ENCODE results near the gene TDP2. TPM values are rescaled to one million over a fixed set of nuclear protein-coding genes. Genes with fewer than 3 reads are reported as not detected.
A peak's percentile ranks its signal among the peaks of the same experiment; 100 is the strongest.
"Not testable (repeated sequence)": the region's sequence is repeated elsewhere in the genome, so short reads cannot be mapped to it uniquely, and the experiment has no call there.

The TDP2 gene
- total RNA-seq, 6 experiments from 2014 or later, result 20.4 to 33.2 (median 24.0) TPM

GRCh38 chr6:24695635-24696034, 28.9 kb upstream of the TDP2 start:
- not testable (repeated sequence) for H3K27me3 ChIP-seq, H3K27ac ChIP-seq, H3K36me3 ChIP-seq, H3K9me3 ChIP-seq, H3K4me3 ChIP-seq
- H3K4me1 ChIP-seq, result peaks cover 0 to 12% (median 5%) of the 10 kb centered on the region in 4 donors
- TF ChIP-seq CTCF (IDR thresholded peaks at IDR 0.05), result peak; percentile 43 to 70 (median 52)
- intact Hi-C loops (cut with DNase I), result loop anchor here in 1 of 2 donors (10.0 kb wide), 1 partner anchor 111 kb away; no protein-coding TSS in a partner anchor
- peak in 1 of 3 donors; percentile 35 for DNase-seq
- 18% methylated on average over 8 of the region's 8 CpGs for WGBS (ENCODE audit: insufficient coverage, low coverage, low lambda C conversion rate, missing lambda C conversion rate)
- peak; percentile 82 to 90 (median 86) for ATAC-seq

GRCh38 chr6:24694198-24694597, 27.5 kb upstream of the TDP2 start:
- Histone ChIP-seq H3K36me3 (peaks cover 0 to 5% (median 0%) of the 10 kb centered on the region in 4 donors), H3K27me3 (no peaks in the 10 kb centered on the region), H3K27ac (no peak overlapping the region), H3K4me1 (peaks cover 0 to 16% (median 8%) of the 10 kb centered on the region in 4 donors), H3K4me3 (no peak overlapping the region), H3K9me3 (no peaks in the 10 kb centered on the region)
- intact Hi-C loops (cut with DNase I), result loop anchor here (5.0 to 10.0 kb wide), 2 partner anchors 109 to 112 kb away; no protein-coding TSS in a partner anchor
- peak in 1 of 4 donors; percentile 9 for ATAC-seq
- no peak for DNase-seq
- WGBS (ENCODE audit: insufficient coverage, low coverage, low lambda C conversion rate, missing lambda C conversion rate), result 80% methylated on average over 1 of the region's 1 CpG
- no peak for TF ChIP-seq POLR2A (IDR thresholded peaks at IDR 0.05)
- TF ChIP-seq CTCF (IDR thresholded peaks at IDR 0.05), result no peak

GRCh38 chr6:24692848-24693592, 26.3 kb upstream of the TDP2 start:
- Histone ChIP-seq H3K9me3 (no peaks in the 10 kb centered on the region), H3K4me1 (peaks cover 0 to 16% (median 8%) of the 10 kb centered on the region in 4 donors), H3K4me3 (no peak overlapping the region), H3K36me3 (peaks cover 0 to 11% (median 0%) of the 10 kb centered on the region in 4 donors), H3K27ac (no peak overlapping the region), H3K27me3 (no peaks in the 10 kb centered on the region)
- DNase-seq, result no peak
- intact Hi-C loops (cut with DNase I), result loop anchor here (5.0 to 10.0 kb wide), 2 partner anchors 108 to 111 kb away; no protein-coding TSS in a partner anchor
- TF ChIP-seq CTCF (IDR thresholded peaks at IDR 0.05), result no peak
- no peak for TF ChIP-seq POLR2A (IDR thresholded peaks at IDR 0.05)
- WGBS (ENCODE audit: insufficient coverage, low coverage, low lambda C conversion rate, missing lambda C conversion rate), result 89% methylated on average over 2 of the region's 2 CpGs
- no peak for ATAC-seq

- H3K9me3 ChIP-seq, result no peaks in the 10 kb centered on the region
- no peak overlapping the region for H3K27ac ChIP-seq
- H3K4me1 ChIP-seq, result peaks cover 0 to 16% (median 8%) of the 10 kb centered on the region in 4 donors
- no peaks in the 10 kb centered on the region for H3K27me3 ChIP-seq
- 42% methylated on average over 3 of the region's 3 CpGs for WGBS (ENCODE audit: insufficient coverage, low coverage, low lambda C conversion rate, missing lambda C conversion rate)
- no peak for ATAC-seq
- intact Hi-C loops (cut with DNase I), result loop anchor here (5.0 to 10.0 kb wide), 2 partner anchors 108 to 110 kb away; no protein-coding TSS in a partner anchor
- DNase-seq, result no peak
- peaks cover 0 to 9% (median 0%) of the 10 kb centered on the region in 4 donors for H3K36me3 ChIP-seq
- no peak for TF ChIP-seq POLR2A (IDR thresholded peaks at IDR 0.05)
- TF ChIP-seq CTCF (IDR thresholded peaks at IDR 0.05), result no peak
- no peak overlapping the region for H3K4me3 ChIP-seq
These were observed 25.7 kb upstream of the TDP2 start for GRCh38 chr6:24692415-24692814.

Data from right lobe of liver (tissue), 6 donors.